SK-N-SH treated with all-trans-retinoic acid at 6 μM for 48 hours (cell line): Measurements from ENCODE around the gene NAT16.
A peak's percentile ranks its signal among the peaks of the same experiment; 100 is the strongest.

Experiments
- ATAC-seq: fragments of 200-7000 bp; cut with Tn5 transposase; 3 replicates; pipeline ENCODE4 v1.9.1; 2020; ENCODE audit warnings: mild to moderate bottlenecking, moderate library complexity
- ARNTL ChIP-seq: fragments of 450-650 bp; formaldehyde crosslinking; IDR thresholded peaks from 2 replicates; pipeline ENCODE4 v1.5.0; 2020; ENCODE audit warnings: low read depth, mild to moderate bottlenecking, moderate library complexity, borderline replicate concordance
- BACH2 ChIP-seq: fragments of 250-450 bp; sonication (Bioruptor Pico); IDR thresholded peaks from 2 replicates; pipeline ENCODE4 v1.9.0; 2021; ENCODE audit warnings: mild to moderate bottlenecking, borderline replicate concordance
- CSDC2 ChIP-seq: fragments of 250-450 bp; sonication (Bioruptor Pico); IDR thresholded peaks from 2 replicates; pipeline ENCODE4 v1.5.0; 2020; ENCODE audit warnings: mild to moderate bottlenecking, moderate library complexity
- ESRRG ChIP-seq: fragments of 250-450 bp; sonication (Bioruptor Pico); IDR thresholded peaks from 2 replicates; pipeline ENCODE4 v1.6.1; 2021; ENCODE audit warnings: mild to moderate bottlenecking
- GLIS3 ChIP-seq: fragments of 250-450 bp; sonication (Bioruptor Pico); IDR thresholded peaks from 2 replicates; pipeline ENCODE4 v1.5.0; 2020; ENCODE audit warnings: mild to moderate bottlenecking, moderate library complexity
- ISL1 ChIP-seq: fragments of 250-450 bp; sonication (Bioruptor Pico); IDR thresholded peaks from 2 replicates; pipeline ENCODE4 v2.1.2; 2022; ENCODE audit warnings: mild to moderate bottlenecking, moderate library complexity
- OSR1 ChIP-seq: fragments of 250-450 bp; sonication (Bioruptor Pico); IDR thresholded peaks from 2 replicates; pipeline ENCODE4 v1.8.0; 2022; ENCODE audit warnings: moderate library complexity, mild to moderate bottlenecking, inconsistent platforms
- PATZ1 ChIP-seq: fragments of 250-450 bp; sonication (Bioruptor Pico); IDR thresholded peaks from 2 replicates; pipeline ENCODE4 v1.8.0; 2020; ENCODE audit warnings: mild to moderate bottlenecking, moderate library complexity, borderline replicate concordance
- POU6F1 ChIP-seq: fragments of 250-450 bp; sonication (Bioruptor Pico); IDR thresholded peaks from 2 replicates; pipeline ENCODE4 v1.8.0; 2021; ENCODE audit warnings: low read depth, mild to moderate bottlenecking, moderate library complexity, borderline replicate concordance
- PPARA ChIP-seq: fragments of 250-450 bp; sonication (Bioruptor Pico); IDR thresholded peaks from 2 replicates; pipeline ENCODE4 v1.5.0; 2020; ENCODE audit warnings: mild to moderate bottlenecking, borderline replicate concordance
- RARB ChIP-seq: fragments of 250-450 bp; sonication (Bioruptor Pico); IDR thresholded peaks from 2 replicates; pipeline ENCODE4 v1.8.0; 2021; ENCODE audit warnings: mild to moderate bottlenecking, moderate library complexity
- SNAI2 ChIP-seq: fragments of 250-450 bp; sonication (Bioruptor Pico); IDR thresholded peaks from 2 replicates; pipeline ENCODE4 v1.5.0; 2020; ENCODE audit warnings: mild to moderate bottlenecking, moderate library complexity
- TCF4 ChIP-seq: fragments of 250-450 bp; sonication (Bioruptor Pico); IDR thresholded peaks from 2 replicates; pipeline ENCODE4 v1.8.0; 2021; ENCODE audit warnings: mild to moderate bottlenecking, moderate library complexity, borderline replicate concordance
- TOX ChIP-seq: fragments of 250-450 bp; sonication (Bioruptor Pico); IDR thresholded peaks from 2 replicates; pipeline ENCODE4 v1.8.0; 2021; ENCODE audit warnings: mild to moderate bottlenecking, moderate library complexity, borderline replicate concordance
- TSHZ2 ChIP-seq: fragments of 250-450 bp; sonication (Bioruptor Pico); IDR thresholded peaks from 2 replicates; pipeline ENCODE4 v1.5.0; 2020; ENCODE audit warnings: mild to moderate bottlenecking, moderate library complexity
- ZC3H10 ChIP-seq: fragments of 250-450 bp; sonication (Bioruptor Pico); IDR thresholded peaks from 2 replicates; pipeline ENCODE4 v1.5.1; 2021; ENCODE audit warnings: mild to moderate bottlenecking, moderate library complexity
- ZFP3 ChIP-seq: fragments of 250-450 bp; sonication (Bioruptor Pico); IDR thresholded peaks from 2 replicates; pipeline ENCODE4 v1.5.0; 2020; ENCODE audit warnings: mild to moderate bottlenecking, moderate library complexity
- ZFP30 ChIP-seq: fragments of 450-650 bp; formaldehyde crosslinking; IDR thresholded peaks from 2 replicates; pipeline ENCODE4 v1.5.0; 2022; ENCODE audit warnings: mild to moderate bottlenecking, moderate library complexity
- ZNF565 ChIP-seq: fragments of 450-650 bp; formaldehyde crosslinking; conservative IDR thresholded peaks from 2 replicates; pipeline ENCODE4 v1.5.0; 2020; ENCODE audit warnings: low read depth, mild to moderate bottlenecking, moderate library complexity
- ZNF70 ChIP-seq: fragments of 450-650 bp; formaldehyde crosslinking; IDR thresholded peaks from 2 replicates; pipeline ENCODE4 v1.5.0; 2020; ENCODE audit warnings: mild to moderate bottlenecking, moderate library complexity
- ZNF8 ChIP-seq: fragments of 450-650 bp; formaldehyde crosslinking; IDR thresholded peaks from 2 replicates; pipeline ENCODE4 v1.5.0; 2020; ENCODE audit warnings: mild to moderate bottlenecking, moderate library complexity

NAT16 gene

GRCh38 chr7:101180130-101180755 lies at the start of gene NAT16:
NAT16 (minus strand) TSS chr7:101180293; CDS start chr7:101174807, 5,486 bp downstream.
- TF ChIP-seq PATZ1 (no peak), TSHZ2 (CRISPR knock-in tag) (0 out of 2 replicates have a peak, but pooled peaks have one; percentile 43)
- TF ChIP-seq, all 23 proteins: peak for 1
- peak; percentile 7; the same call in 1 of the 3 replicates for ATAC-seq

- ATAC-seq = no peak
- TF ChIP-seq ARNTL (CRISPR knock-in tag) = no peak
- TF ChIP-seq ESRRG (CRISPR knock-in tag) = no peak
- no peak for TF ChIP-seq ZC3H10 (CRISPR knock-in tag)
- no peak for TF ChIP-seq PATZ1
- TF ChIP-seq ZFP3 (CRISPR knock-in tag) = no peak
- no peak for TF ChIP-seq BACH2 (CRISPR knock-in tag)
- no peak for TF ChIP-seq ZNF70 (CRISPR knock-in tag)
- no peak for TF ChIP-seq ZNF8 (CRISPR knock-in tag)
- TF ChIP-seq POU6F1 = no peak
- TF ChIP-seq OSR1 (CRISPR knock-in tag) = no peak
- no peak for TF ChIP-seq TCF4 (CRISPR knock-in tag)
These were observed 46.6 kb upstream of the NAT16 start for GRCh38 chr7:101226721-101227120.

- TF ChIP-seq ESRRG (CRISPR knock-in tag) = no peak
- TF ChIP-seq, all 23 proteins: peak for 0
- ATAC-seq = no peak
These were observed 45.6 kb upstream of the NAT16 start for GRCh38 chr7:101225650-101226049.

- TF ChIP-seq OSR1 (CRISPR knock-in tag) (no peak), ZNF565 (CRISPR knock-in tag) (no peak)
- ATAC-seq = no peak
These were observed 43.4 kb upstream of the NAT16 start for GRCh38 chr7:101223528-101223927.

GRCh38 chr7:101222275-101222830 lies 42.3 kb upstream of the NAT16 start:
- no peak for TF ChIP-seq GLIS3 (CRISPR knock-in tag)
- no peak for TF ChIP-seq ZNF70 (CRISPR knock-in tag)
- no peak for TF ChIP-seq BACH2 (CRISPR knock-in tag)
- TF ChIP-seq SNAI2 (CRISPR knock-in tag) = no peak
- TF ChIP-seq, all 23 proteins: peak for 0
- no peak for ATAC-seq

GRCh38 chr7:101220295-101220694 lies 40.2 kb upstream of the NAT16 start:
- no peak for ATAC-seq
- no peak for TF ChIP-seq TOX
- TF ChIP-seq ISL1 (CRISPR knock-in tag) = no peak
- no peak for TF ChIP-seq ZFP30 (CRISPR knock-in tag)
- no peak for TF ChIP-seq RARB (CRISPR knock-in tag)
- no peak for TF ChIP-seq TCF4 (CRISPR knock-in tag)
- no peak for TF ChIP-seq PPARA (CRISPR knock-in tag)
- TF ChIP-seq BACH2 (CRISPR knock-in tag) = no peak
- TF ChIP-seq CSDC2 (CRISPR knock-in tag) = no peak
- no peak for TF ChIP-seq ZC3H10 (CRISPR knock-in tag)
- no peak for TF ChIP-seq POU6F1
- TF ChIP-seq ZNF8 (CRISPR knock-in tag) = no peak
- no peak for TF ChIP-seq ZNF70 (CRISPR knock-in tag)
